Fibroblast of skin of scalp (primary cell): ENCODE measurements around the gene WDR74. TPM values are rescaled to one million over a fixed set of nuclear protein-coding genes. Genes with fewer than 3 reads are reported as not detected.
"Not testable (repeated sequence)": the region's sequence is repeated elsewhere in the genome, so short reads cannot be mapped to it uniquely, and the experiment has no call there.

Experiments
- DNase-seq: peaks from one replicate; pipeline ENCODE4 v3.0.0-alpha.2; 2013
- polyA plus RNA-seq, 2 experiments: library from polyadenylated mRNA; unstranded; fragments of 120-200 nt; gene quantifications; one replicate each; pipeline ENCODE4 v1.2.1, GENCODE V29; 2013; ENCODE audit not compliant: insufficient read length in 2 of 2

WDR74 gene
- 34.8 TPM for polyA plus RNA-seq (2013, experiment 1 of 2; ENCODE audit: insufficient read length)
- polyA plus RNA-seq (2013, experiment 2 of 2; ENCODE audit: insufficient read length): 30.9 TPM

- peak; percentile 92 for DNase-seq
Measured at GRCh38 chr11:62839050-62839945, at the start of gene WDR74. WDR74 (minus strand) TSS chr11:62839590; CDS start chr11:62839570, 20 bp downstream.

- DNase-seq: no peak
Measured at GRCh38 chr11:62889126-62889483, 49.7 kb upstream of the WDR74 start.

- no peak for DNase-seq
Measured at GRCh38 chr11:62888406-62888805, 49.0 kb upstream of the WDR74 start.

- no peak for DNase-seq
Measured at GRCh38 chr11:62885137-62885750, 45.9 kb upstream of the WDR74 start.

GRCh38 chr11:62883673-62884072, 44.3 kb upstream of the WDR74 start:
- DNase-seq: no peak

GRCh38 chr11:62882788-62883501, 43.6 kb upstream of the WDR74 start:
- peak; percentile 31 for DNase-seq

GRCh38 chr11:62882431-62882749, 43.0 kb upstream of the WDR74 start:
- no peak for DNase-seq

GRCh38 chr11:62881579-62882430, 42.4 kb upstream of the WDR74 start:
- peak; percentile 99 for DNase-seq

- peak; percentile 87 for DNase-seq
Measured at GRCh38 chr11:62880803-62881578, 41.6 kb upstream of the WDR74 start, which contains the start of gene SLC3A2. SLC3A2 (plus strand) TSS chr11:62880896; CDS start chr11:62881024, 128 bp downstream.

- peak; percentile 71 for DNase-seq
Measured at GRCh38 chr11:62880231-62880802, 40.9 kb upstream of the WDR74 start.

GRCh38 chr11:62879235-62879978, 40.0 kb upstream of the WDR74 start:
- no peak for DNase-seq

- no peak for DNase-seq
Measured at GRCh38 chr11:62876712-62877111, 37.3 kb upstream of the WDR74 start.

- no peak for DNase-seq
Measured at GRCh38 chr11:62875698-62876478, 36.5 kb upstream of the WDR74 start.

- DNase-seq: no peak
Measured at GRCh38 chr11:62874851-62875250, 35.5 kb upstream of the WDR74 start.

GRCh38 chr11:62865635-62866034, 26.2 kb upstream of the WDR74 start:
- no peak for DNase-seq

GRCh38 chr11:62863687-62864335, 24.4 kb upstream of the WDR74 start:
- no peak for DNase-seq

- not testable (repeated sequence) for DNase-seq
Measured at GRCh38 chr11:62861564-62862192, 22.3 kb upstream of the WDR74 start.

- DNase-seq: no peak
Measured at GRCh38 chr11:62860835-62861563, 21.6 kb upstream of the WDR74 start.
